ENCODE results near the gene PLIN5. TPM values are rescaled to one million over a fixed set of nuclear protein-coding genes. Genes with fewer than 3 reads are reported as not detected.

PLIN5 gene
- total RNA-seq, 1 experiment from 2014 or later: 3.9 TPM

GRCh38 chr19:4568886-4569285 is 33.9 kb upstream of the PLIN5 start:
- no peaks in the 10 kb centered on the region for H3K79me2 ChIP-seq (ENCODE audit: insufficient read depth, low read length)
- no peak overlapping the region for H2BK120ac ChIP-seq (ENCODE audit: low read depth, low read length, poor library complexity, severe bottlenecking)
- H3K79me1 ChIP-seq (ENCODE audit: insufficient read depth, low read depth, low read length, poor library complexity, severe bottlenecking): peaks cover 3% of the 10 kb centered on the region
- no peak overlapping the region for H2BK12ac ChIP-seq (ENCODE audit: insufficient read length, low read depth, low read length)
- H3K4me2 ChIP-seq (ENCODE audit: insufficient read depth, insufficient read length, low read length): no peak overlapping the region
- H3K27ac ChIP-seq (ENCODE audit: insufficient read length, low read depth, low read length): no peak overlapping the region
- H2BK20ac ChIP-seq (ENCODE audit: low read depth, low read length, poor library complexity, severe bottlenecking): no peak overlapping the region
- no peaks in the 10 kb centered on the region for H3K23me2 ChIP-seq (ENCODE audit: insufficient read length, low read depth, low read length, poor library complexity, severe bottlenecking)
- no peak overlapping the region for H3K27ac Mint-ChIP-seq
- no peak overlapping the region for H3K18ac ChIP-seq (ENCODE audit: insufficient read length, low read depth, low read length)
- no peak overlapping the region for H3K56ac ChIP-seq (ENCODE audit: insufficient read length, low read depth, low read length)
- no peaks in the 10 kb centered on the region for H3K9me3 Mint-ChIP-seq
- H3K9me3 ChIP-seq (ENCODE audit: control insufficient read depth, low read depth, low read length): no peaks in the 10 kb centered on the region
- H4K5ac ChIP-seq (ENCODE audit: insufficient read length, low read depth, low read length): no peak overlapping the region
- H3K27me3 Mint-ChIP-seq (ENCODE audit: low read depth): peaks cover 3% of the 10 kb centered on the region
- H2BK15ac ChIP-seq (ENCODE audit: low read depth, low read length): no peak overlapping the region
- WGBS (ENCODE audit: extremely low coverage, insufficient read length, low lambda C conversion rate): no CpG with 5 or more reads among the region's 7 CpGs
- H3K4me1 ChIP-seq (ENCODE audit: insufficient read depth, low read length): no peaks in the 10 kb centered on the region
- H3K27me3 ChIP-seq (ENCODE audit: insufficient read depth, low read length): no peaks in the 10 kb centered on the region
- no peak overlapping the region for H3K23ac ChIP-seq (ENCODE audit: insufficient read length, low read depth, low read length)
- H3T11ph ChIP-seq (ENCODE audit: low read length): no peak overlapping the region
- no peak for DNase-seq
- H3K9ac ChIP-seq (ENCODE audit: extremely low read depth, insufficient read length, low read length): no peak overlapping the region
- H3K36me3 Mint-ChIP-seq (ENCODE audit: insufficient read depth in 1 of 3, low read depth in 3 of 3): no peaks in the 10 kb centered on the region
- H3K4me3 Mint-ChIP-seq: no peak overlapping the region
- peaks cover 3 to 8% of the 10 kb centered on the region in 2 experiments; a peak in 2 of 4 replicates for H3K4me1 Mint-ChIP-seq
- H4K20me1 ChIP-seq (ENCODE audit: control insufficient read depth, insufficient read depth, insufficient read length): no peaks in the 10 kb centered on the region
- no peak for TF ChIP-seq CTCF (conservative IDR thresholded peaks at IDR 0.05)
- no peak overlapping the region for H4K8ac ChIP-seq (replicated peaks; ENCODE audit: insufficient read length, low read depth, low read length)
- no peak overlapping the region for H3K4ac ChIP-seq (ENCODE audit: low read depth, low read length)
- no peak overlapping the region for H2AK5ac ChIP-seq (ENCODE audit: insufficient read length, low read length)
- no peak overlapping the region for H4K91ac ChIP-seq (ENCODE audit: insufficient read length, low read depth, low read length)
- H2AFZ ChIP-seq (ENCODE audit: low read length): no peak overlapping the region
- H2BK5ac ChIP-seq (ENCODE audit: insufficient read length, low read length): no peak overlapping the region
- H3K14ac ChIP-seq (ENCODE audit: insufficient read depth, low read length): no peak overlapping the region
